GM12891 (cell line): ENCODE results near the gene PRMT9. TPM values are rescaled to one million over a fixed set of nuclear protein-coding genes. Genes with fewer than 3 reads are reported as not detected.
A peak's percentile ranks its signal among the peaks of the same experiment; 100 is the strongest.

Experiments
- DNase-seq: peaks from one replicate; pipeline ENCODE4 v3.0.0; 2011; ENCODE audit warnings: low spot score; ENCODE audit not compliant: insufficient read length
- FAIRE-seq: peaks from 2 replicates; lab custom pipeline; 2011; peaks lifted over from hg19 to GRCh38; lab: Jason Lieb, UNC
- PAX5 ChIP-seq: IDR thresholded peaks from 2 replicates; pipeline ENCODE4 v1.6.1; 2011; ENCODE audit warnings: low read length, moderate library complexity, mild to moderate bottlenecking; ENCODE audit not compliant: insufficient read depth, severe bottlenecking
- POLR2A ChIP-seq: IDR thresholded peaks from 2 replicates; pipeline ENCODE4 v1.6.1; 2011; ENCODE audit warnings: low read depth, low read length, control low read depth
- POLR2AphosphoS5 ChIP-seq: IDR thresholded peaks from 2 replicates; pipeline ENCODE4 v1.6.1; 2011; ENCODE audit warnings: low read depth, low read length, control low read depth
- POU2F2 ChIP-seq: IDR thresholded peaks from 2 replicates; pipeline ENCODE4 v1.6.1; 2011; ENCODE audit warnings: low read depth, mild to moderate bottlenecking, control low read depth, low read length, moderate library complexity
- SPI1 ChIP-seq: IDR thresholded peaks from 2 replicates; pipeline ENCODE4 v1.6.1; 2011; ENCODE audit warnings: low read depth, low read length, control low read depth
- TAF1 ChIP-seq: IDR thresholded peaks from 2 replicates; pipeline ENCODE4 v1.6.1; 2011; ENCODE audit warnings: low read depth, low read length, control low read depth
- polyA plus RNA-seq: library from polyadenylated mRNA; unstranded; fragments of >200 nt; gene quantifications from one replicate; pipeline ENCODE4 v1.2.1, GENCODE V29; 2012; ENCODE audit warnings: low read depth, missing spikeins, inconsistent platforms; ENCODE audit not compliant: missing spikeins

The PRMT9 gene
- 3.9 TPM for polyA plus RNA-seq

DNA sequence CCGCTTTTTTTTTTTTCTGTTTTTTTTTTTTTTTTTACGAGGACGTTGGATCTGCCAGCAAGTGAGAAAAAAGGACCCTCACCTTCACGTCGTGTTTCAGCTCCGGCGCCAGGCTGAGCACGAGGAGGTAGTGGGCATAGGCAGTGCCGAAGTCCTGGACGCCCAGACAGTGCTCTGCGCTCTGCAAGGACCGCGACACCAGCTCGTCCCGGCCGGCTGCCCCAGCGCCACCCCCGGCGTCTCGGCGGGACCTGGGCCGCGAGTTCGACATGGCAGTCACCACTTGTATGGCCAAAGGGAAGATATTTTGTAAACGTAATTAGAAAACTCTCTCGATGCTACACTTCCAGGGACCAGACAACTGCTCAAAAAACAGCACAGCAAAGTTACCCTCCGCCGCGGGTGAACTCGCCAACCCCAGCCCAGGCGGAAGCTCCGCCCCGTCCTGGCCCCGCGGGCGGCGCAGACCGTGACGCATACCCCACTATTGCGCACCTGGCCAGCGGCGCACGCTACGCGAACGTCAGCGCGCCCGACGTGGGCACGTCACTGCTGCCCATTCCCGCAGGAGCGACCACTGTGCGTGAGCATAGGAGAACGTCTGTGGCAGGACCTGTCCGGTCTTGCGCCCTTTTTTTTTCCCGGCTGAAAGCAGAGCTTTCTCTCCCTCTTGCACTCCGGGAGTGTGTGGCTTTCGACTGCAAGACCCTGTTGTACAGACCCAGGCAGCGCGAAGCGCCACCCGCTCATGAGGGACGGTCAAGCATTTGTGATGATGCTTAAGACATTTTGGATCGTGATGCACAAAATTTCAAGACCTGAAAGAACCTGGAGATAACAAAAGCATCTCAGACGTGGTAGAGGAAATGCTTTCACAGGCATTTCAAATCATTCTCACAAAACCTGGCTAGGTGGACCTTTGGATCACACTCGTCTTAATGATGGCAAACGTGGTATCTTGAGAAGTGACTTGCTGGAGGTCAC is at the start of gene PRMT9:
Gene PRMT9, minus strand, starts transcription at position 447 of the 984 bp plus-strand sequence. Its CDS starts 176 bp downstream, at position 271.
- FAIRE-seq (peak; percentile 100), DNase-seq (peak; percentile 91)
- TF ChIP-seq POLR2A: peak; percentile 93
- TF ChIP-seq SPI1: no peak
- peak; percentile 78 for TF ChIP-seq PAX5
- TF ChIP-seq TAF1: no peak; the same call in 1 of the 2 replicates
- no peak for TF ChIP-seq POU2F2
- peak; percentile 91 for TF ChIP-seq POLR2AphosphoS5

DNA sequence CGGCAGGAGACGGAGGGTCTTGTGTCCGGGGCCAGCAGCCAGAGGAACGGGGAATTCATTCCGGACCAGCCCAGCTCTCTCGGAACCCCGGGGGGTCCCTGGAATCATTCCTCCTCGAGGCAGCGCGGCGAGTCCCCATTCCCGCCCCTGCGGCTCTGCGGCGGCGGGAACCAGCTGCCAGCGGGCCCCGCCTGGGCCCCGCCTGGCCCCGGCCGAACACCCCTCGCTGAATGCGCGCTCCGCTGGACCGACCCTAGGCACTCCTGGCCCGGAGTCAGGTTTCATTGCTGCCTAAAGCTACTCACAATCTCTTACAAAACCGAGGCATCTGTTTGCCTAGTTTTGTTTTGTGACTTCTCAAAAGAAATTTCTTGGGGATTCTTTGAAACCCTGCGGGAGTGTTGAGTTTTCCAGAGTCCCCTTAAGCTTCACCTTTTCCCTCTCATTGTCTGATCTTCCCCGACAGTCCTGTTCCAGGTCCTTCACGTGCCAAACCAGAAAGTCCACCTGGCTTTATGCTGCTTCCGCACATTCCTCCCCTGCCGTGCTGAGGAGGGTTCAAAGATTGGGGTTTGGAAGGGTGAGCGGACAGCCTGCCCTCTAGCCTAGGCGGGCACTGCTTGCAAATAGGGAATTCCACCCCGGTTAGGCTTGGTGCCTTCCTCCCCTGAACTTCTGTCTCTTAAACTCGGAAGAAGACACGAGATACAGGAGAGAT is 48.7 kb upstream of the PRMT9 start:
- no peak for TF ChIP-seq POLR2AphosphoS5
- no peak for TF ChIP-seq PAX5
- TF ChIP-seq POLR2A: no peak
- no peak for TF ChIP-seq SPI1
- no peak for TF ChIP-seq TAF1
- no peak for TF ChIP-seq POU2F2
- peak; percentile 16 for FAIRE-seq
- no peak for DNase-seq

DNA sequence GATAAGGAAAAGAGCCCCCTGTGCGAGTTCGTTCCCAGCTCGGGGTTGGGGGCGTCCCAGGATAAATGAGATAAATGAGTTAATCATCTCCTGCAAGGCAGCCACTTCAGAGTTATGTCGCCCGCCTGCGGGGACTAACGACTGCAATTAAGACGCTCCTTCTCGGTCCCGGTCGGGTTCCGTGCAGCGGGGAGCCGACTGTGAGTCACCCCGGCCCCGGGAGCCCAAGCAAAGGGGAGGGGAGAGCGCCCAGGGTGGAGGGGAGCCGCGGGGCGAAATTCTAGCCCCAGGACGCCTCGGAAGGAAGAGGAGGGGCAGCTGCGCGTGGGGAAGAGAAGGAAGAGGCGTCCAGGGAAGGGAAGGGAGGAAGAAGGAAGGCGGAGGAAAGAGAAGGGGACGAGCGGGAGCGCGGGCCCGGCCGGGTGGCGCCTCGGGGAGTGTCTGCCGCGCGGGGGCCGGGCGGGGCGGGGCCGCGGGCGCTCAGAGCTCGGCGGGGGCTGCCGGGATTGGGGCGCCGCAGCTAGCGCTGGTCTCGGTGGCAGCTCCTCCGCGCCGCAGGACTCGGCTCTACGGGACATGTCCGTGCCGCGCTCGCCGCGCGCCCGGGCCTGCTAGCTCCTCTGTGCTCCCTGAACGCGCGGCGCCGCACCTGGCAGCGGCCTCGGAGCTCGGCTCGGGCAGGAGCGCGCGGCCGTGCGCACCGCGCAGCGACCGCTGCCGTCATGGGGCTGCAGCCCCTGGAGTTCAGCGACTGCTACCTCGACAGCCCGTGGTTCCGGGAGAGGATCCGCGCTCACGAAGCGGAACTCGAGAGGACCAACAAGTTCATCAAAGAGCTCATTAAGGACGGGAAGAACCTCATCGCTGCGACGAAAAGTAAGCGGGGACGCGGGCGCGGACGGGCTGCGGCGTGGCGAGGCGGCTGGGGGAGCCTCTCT is 47.9 kb upstream of the PRMT9 start, which contains the start of gene ARHGAP10:
Gene ARHGAP10, plus strand, starts transcription at position 509 of the 938 bp plus-strand sequence. Its CDS starts 214 bp downstream, at position 723.
- peak; percentile 47 for FAIRE-seq
- TF ChIP-seq POLR2A (peak; percentile 33; the same call in 1 of the 2 replicates), POLR2AphosphoS5 (no peak)
- peak; percentile 49 for DNase-seq

DNA sequence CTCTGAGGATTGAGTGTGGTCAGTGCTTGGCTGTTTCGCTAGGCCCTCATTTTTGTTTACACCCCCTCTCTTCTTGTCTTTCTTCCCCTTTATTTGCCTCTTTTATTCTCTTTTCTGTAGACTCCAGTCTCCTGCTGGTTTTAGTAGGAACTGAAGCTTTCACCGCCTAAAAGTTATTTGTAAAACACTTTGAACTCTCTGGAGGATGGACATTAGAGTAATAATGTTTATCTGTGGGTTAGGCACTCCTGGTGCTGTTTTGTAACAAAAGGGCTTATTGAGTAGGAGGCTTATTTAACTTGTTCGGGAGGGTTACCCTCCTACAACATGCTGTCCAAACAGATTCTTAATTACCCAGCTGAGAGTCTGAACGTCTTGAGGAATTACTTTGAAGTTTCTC is 46.4 kb upstream of the PRMT9 start:
- TF ChIP-seq POU2F2 (no peak), POLR2AphosphoS5 (no peak)
- FAIRE-seq: no peak
- no peak for DNase-seq

DNA sequence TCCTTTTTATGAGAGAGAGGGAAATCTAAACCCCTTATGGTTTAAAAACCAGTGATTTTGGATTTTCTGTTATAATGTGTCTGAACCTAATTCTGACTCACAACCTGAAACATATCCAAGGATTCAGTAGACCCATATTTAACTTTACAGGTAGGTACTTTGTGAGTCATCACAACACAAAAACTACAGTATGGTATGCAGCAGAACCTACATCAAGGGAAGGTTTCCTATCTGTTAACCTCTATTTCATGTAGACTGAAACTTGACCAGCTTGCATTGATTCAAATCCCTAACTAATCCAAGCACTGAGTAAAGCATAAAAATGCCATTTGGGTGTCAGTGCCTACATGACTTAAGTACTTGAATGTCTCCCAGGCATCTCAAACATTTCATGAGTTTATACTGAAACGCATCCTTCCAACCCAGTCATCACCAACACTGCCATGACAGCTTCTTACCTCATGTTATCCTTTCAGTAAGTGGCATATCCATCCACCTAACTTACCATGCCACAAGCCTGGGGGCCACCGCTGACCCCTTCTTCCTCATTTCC is 43.6 kb upstream of the PRMT9 start:
- TF ChIP-seq TAF1: no peak
- TF ChIP-seq POLR2AphosphoS5: no peak
- DNase-seq (no peak), FAIRE-seq (no peak)

DNA sequence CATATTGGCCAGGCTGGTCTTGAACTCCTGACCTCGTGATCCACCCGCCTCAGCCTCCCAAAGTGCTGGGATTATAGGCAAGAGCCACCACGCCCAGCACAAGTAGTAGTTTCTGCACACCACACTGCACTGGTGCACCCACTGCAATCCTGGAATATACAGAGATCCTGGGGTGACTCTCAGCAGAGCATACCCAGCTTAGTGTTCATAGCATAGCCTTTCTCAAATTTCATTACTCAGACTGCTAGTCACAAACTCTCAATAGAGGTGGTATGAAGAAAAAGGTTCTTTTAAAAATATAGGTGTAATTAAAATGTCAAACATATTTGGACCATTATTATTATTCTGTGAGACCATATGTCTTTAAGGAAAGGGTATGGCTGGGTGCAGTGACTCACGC is 41.7 kb upstream of the PRMT9 start:
- DNase-seq (no peak), FAIRE-seq (no peak)
- TF ChIP-seq SPI1: no peak
- no peak for TF ChIP-seq PAX5
- TF ChIP-seq POLR2A: no peak
- no peak for TF ChIP-seq POU2F2
- TF ChIP-seq POLR2AphosphoS5: no peak
- no peak for TF ChIP-seq TAF1

DNA sequence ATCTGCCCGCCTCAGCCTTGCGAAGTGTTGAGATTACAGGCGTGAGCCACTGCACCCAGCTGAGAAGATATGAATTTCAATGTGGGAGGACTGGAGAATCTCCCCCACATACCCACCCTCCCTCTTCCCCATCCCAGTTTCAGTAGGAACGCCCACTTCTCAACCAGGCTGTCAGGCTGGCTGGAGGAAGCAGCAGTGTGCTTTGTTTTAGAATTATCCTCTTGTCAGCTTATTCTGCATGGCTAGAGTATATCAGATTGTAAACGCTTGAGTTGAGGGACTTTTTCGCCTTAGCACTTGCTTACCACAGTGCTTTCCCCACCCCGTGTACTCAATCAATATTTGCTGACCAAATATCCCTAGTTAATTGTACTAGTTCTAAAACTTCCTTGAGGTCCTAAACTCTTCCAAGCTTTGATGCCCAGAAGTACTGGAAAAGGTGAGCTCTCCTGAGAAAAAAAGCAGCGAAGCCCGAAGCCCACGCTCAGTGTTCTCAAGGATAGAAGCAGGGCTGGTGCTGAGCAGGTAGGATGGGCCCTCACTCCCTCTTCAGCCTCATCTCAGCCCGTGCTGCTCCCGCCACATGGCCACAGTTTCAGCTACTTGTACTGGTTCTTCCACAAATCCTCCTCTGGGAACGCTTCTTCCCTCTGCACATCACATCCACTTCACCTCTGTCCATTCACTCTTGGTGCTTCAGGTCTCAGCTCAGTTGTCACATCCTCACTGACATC is 40.7 kb upstream of the PRMT9 start:
- no peak for DNase-seq
- FAIRE-seq: no peak
- TF ChIP-seq POLR2A: no peak
- TF ChIP-seq SPI1: no peak
- no peak for TF ChIP-seq TAF1
- TF ChIP-seq PAX5: no peak
- no peak for TF ChIP-seq POLR2AphosphoS5
- TF ChIP-seq POU2F2: no peak

DNA sequence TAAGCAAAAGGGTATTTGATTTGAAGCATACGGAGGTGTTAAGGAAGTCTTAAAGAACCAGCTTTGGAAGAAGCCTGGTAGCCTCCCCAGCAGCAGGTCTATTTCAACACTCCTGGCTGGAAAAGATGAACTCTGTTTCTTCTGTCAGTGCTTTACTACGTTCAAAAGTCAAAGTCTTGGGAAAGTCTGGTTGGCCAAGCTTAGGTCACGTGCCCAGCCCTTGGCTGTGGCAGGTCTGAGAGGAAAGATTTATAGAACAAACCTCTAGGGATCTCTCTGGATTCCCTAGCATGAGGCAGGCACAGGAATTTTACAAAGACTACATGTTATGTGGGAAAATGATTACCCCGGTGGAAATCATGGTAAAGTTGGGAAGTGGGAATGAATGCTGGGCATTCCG is 39.4 kb upstream of the PRMT9 start:
- DNase-seq (no peak), FAIRE-seq (no peak)
- TF ChIP-seq SPI1 (no peak), POLR2AphosphoS5 (no peak), POU2F2 (no peak), TAF1 (no peak), POLR2A (no peak), PAX5 (no peak)
